Lower lobe of right lung (tissue), 2 donors: Measurements from ENCODE around the gene SPIRE1. TPM values are rescaled to one million over a fixed set of nuclear protein-coding genes. Genes with fewer than 3 reads are reported as not detected.

ENCODE experiments used
- ATAC-seq, 2 donors: fragments of 200-7000 bp; cut with Tn5 transposase; one replicate each; pipeline ENCODE4 v1.9.1; 2020 to 2022; ENCODE audit warnings: mild to moderate bottlenecking in 2 of 2, moderate library complexity in 2 of 2
- DNase-seq: peaks from one replicate; pipeline ENCODE4 v3.0.0-alpha.2; 2020
- H3K27ac ChIP-seq: fragments of 200-600 bp; one replicate; pipeline ENCODE4 v1.8.0; 2022
- H3K27me3 ChIP-seq: fragments of 200-600 bp; one replicate; pipeline ENCODE4 v1.8.0; 2022; ENCODE audit warnings: low read depth
- H3K36me3 ChIP-seq: fragments of 200-600 bp; one replicate; pipeline ENCODE4 v1.8.0; 2022; ENCODE audit warnings: mild to moderate bottlenecking
- H3K4me1 ChIP-seq: fragments of 200-600 bp; one replicate; pipeline ENCODE4 v1.8.0; 2022
- H3K4me3 ChIP-seq: fragments of 200-600 bp; one replicate; pipeline ENCODE4 v1.8.0; 2022; ENCODE audit warnings: mild to moderate bottlenecking
- H3K9me3 ChIP-seq: fragments of 200-600 bp; one replicate; pipeline ENCODE4 v1.8.0; 2022
- CTCF ChIP-seq: fragments of 200-600 bp; IDR thresholded peaks from one replicate; pipeline ENCODE4 v1.8.0; 2022; ENCODE audit warnings: antibody characterized with exemption, mild to moderate bottlenecking
- intact Hi-C: fragments of 100-400 bp; cut with DNase I; formaldehyde crosslinking; loops from one replicate; pipeline ENCODE4 v1.11.0; 2022
- total RNA-seq: library from RNA; stranded (reverse); fragmentation: NEBNext Ultra II Directional; extraction: Animal tissue kit (Norgen Biotek cat#: 25700); gene quantifications from one replicate; pipeline ENCODE4 v1.2.1, GENCODE V29; 2021
- donor health status: DM: no; HTN: yes; CAD: no; lungs with severe emphysema.

SPIRE1 gene
- total RNA-seq, 1 donor from 2014 or later = 42.1 TPM

GRCh38 chr18:12441475-12442034 lies 216.4 kb downstream of the SPIRE1 start:
- no peak for TF ChIP-seq CTCF
- Histone ChIP-seq H3K9me3 (peaks cover 8% of the 10 kb centered on the region), H3K27ac (no peak overlapping the region), H3K36me3 (peaks cover 5% of the 10 kb centered on the region), H3K4me1 (no peaks in the 10 kb centered on the region), H3K4me3 (no peak overlapping the region), H3K27me3 (no peaks in the 10 kb centered on the region)
- ATAC-seq (no peak), DNase-seq (no peak)
- intact Hi-C loops = no loop called here

GRCh38 chr18:12438257-12438656 lies 219.7 kb downstream of the SPIRE1 start:
- no peaks in the 10 kb centered on the region for H3K4me1 ChIP-seq
- intact Hi-C loops = no loop called here
- no peak for DNase-seq
- no peaks in the 10 kb centered on the region for H3K36me3 ChIP-seq
- no peaks in the 10 kb centered on the region for H3K27me3 ChIP-seq
- H3K4me3 ChIP-seq = no peak overlapping the region
- no peak for TF ChIP-seq CTCF
- no peak overlapping the region for H3K27ac ChIP-seq
- no peaks in the 10 kb centered on the region for H3K9me3 ChIP-seq
- ATAC-seq = no peak

GRCh38 chr18:12435867-12436266 lies 222.0 kb downstream of the SPIRE1 start:
- Histone ChIP-seq H3K4me3 (no peak overlapping the region), H3K36me3 (peaks cover 16% of the 10 kb centered on the region), H3K9me3 (no peaks in the 10 kb centered on the region), H3K27ac (no peak overlapping the region), H3K27me3 (no peaks in the 10 kb centered on the region), H3K4me1 (no peaks in the 10 kb centered on the region)
- intact Hi-C loops = no loop called here
- TF ChIP-seq CTCF = no peak
- no peak for DNase-seq
- no peak for ATAC-seq

GRCh38 chr18:12434541-12434929 lies 223.4 kb downstream of the SPIRE1 start:
- no peak overlapping the region for H3K4me3 ChIP-seq
- no peak for TF ChIP-seq CTCF
- H3K27ac ChIP-seq = no peak overlapping the region
- DNase-seq (no peak), ATAC-seq (no peak)
- H3K27me3 ChIP-seq = no peaks in the 10 kb centered on the region
- intact Hi-C loops = no loop called here
- peaks cover 21% of the 10 kb centered on the region for H3K36me3 ChIP-seq
- no peaks in the 10 kb centered on the region for H3K4me1 ChIP-seq
- no peaks in the 10 kb centered on the region for H3K9me3 ChIP-seq

- Histone ChIP-seq H3K36me3 (peaks cover 25% of the 10 kb centered on the region), H3K27ac (no peak overlapping the region), H3K4me3 (no peak overlapping the region), H3K4me1 (no peaks in the 10 kb centered on the region), H3K9me3 (no peaks in the 10 kb centered on the region), H3K27me3 (no peaks in the 10 kb centered on the region)
- no peak for TF ChIP-seq CTCF
- intact Hi-C loops = no loop called here
- ATAC-seq (no peak), DNase-seq (no peak)
Measured at GRCh38 chr18:12433829-12434540, 223.9 kb downstream of the SPIRE1 start.
